LoVo (cell line): ENCODE measurements around the gene DDA1.
"Not testable (repeated sequence)": the region's sequence is repeated elsewhere in the genome, so short reads cannot be mapped to it uniquely, and the experiment has no call there.

ENCODE experiments used
- DNase-seq: peaks from one replicate; pipeline ENCODE4 v3.0.0-alpha.2; 2016; ENCODE audit warnings: low spot score

Gene DDA1

GRCh38 chr19:17289489-17289888, 19.9 kb upstream of the DDA1 start:
- peak; percentile 41 for DNase-seq

DNA sequence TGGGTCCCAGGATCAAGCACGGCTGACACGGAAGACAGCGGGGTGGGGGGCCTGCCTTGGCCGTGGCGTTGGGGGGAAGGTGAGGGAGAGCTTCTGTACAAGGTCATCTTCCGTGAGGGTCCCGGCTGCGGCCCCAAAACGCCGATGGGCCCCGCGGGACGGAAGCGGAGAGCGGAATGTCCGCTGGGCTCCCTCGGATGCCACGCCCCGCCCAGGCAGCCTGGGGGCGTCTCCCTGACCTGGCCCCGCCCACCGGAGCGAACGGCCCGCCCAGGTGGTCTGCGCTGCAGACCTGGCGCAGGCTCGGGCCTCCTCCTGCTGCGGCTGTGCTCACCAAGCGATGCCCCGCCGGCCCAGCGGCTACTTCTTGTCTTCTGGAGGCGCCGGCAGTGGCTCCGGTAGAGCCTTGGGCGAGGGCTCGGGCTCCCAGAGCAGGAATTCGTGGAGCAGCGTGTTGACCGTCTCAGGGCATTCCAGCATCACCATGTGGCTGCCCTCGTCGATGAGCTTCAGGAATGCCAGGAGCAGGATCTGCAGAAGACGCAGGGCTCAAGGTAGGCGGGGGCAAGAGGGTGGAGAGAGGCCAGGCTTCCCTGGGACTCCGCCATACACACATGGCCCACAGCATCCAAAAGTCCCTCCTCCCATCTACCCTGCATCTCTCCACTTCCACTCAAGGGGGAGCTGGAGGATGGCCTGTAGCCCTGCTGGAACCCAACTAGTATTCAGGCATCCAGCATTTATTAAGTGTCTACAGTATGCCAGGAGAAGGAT, 16.9 kb upstream of the DDA1 start:
- peak; percentile 85 for DNase-seq

- DNase-seq: no peak
Observed at GRCh38 chr19:17293605-17294004, 15.8 kb upstream of the DDA1 start.

GRCh38 chr19:17294051-17294891, 15.1 kb upstream of the DDA1 start:
- peak; percentile 14 for DNase-seq

DNA sequence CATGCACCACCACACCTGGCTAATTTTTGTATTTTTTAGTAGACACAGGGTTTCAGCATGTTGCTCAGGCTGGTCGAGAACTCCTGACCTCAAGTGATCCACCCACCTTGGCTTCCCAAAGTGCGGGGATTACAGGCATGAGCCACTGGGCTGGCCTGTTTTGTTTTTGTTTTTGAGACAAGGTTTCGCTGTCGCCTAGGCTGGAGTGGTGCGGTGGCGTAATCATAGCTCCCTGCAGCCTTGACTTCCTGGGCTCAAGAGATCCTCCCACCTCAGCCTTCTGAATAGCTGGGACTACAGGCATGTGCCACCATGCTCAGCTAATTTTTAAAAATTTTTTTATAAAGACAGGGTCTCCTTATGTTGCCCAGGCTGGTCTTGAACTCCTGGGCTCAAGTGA, 13.8 kb upstream of the DDA1 start:
- not testable (repeated sequence) for DNase-seq

DNA sequence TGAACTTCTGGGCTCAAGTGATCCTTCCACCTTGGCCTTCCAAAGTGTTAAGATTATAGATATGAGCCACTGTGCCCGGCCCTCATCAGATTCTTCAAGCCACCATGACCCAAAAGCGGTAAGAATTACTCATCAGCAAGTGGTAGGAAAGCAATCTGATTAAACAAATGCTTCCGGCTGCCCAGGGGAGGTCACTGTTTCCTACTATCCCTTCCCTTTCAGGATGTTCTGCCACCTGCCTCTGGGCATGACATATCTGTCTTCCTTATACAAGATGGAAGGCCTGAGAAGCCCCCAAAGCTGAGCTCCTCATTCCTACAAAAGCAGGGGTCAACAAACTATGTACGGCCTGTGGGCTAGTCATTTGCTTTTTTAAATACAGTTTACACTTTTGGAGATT, 13.1 kb upstream of the DDA1 start:
- no peak for DNase-seq

DNA sequence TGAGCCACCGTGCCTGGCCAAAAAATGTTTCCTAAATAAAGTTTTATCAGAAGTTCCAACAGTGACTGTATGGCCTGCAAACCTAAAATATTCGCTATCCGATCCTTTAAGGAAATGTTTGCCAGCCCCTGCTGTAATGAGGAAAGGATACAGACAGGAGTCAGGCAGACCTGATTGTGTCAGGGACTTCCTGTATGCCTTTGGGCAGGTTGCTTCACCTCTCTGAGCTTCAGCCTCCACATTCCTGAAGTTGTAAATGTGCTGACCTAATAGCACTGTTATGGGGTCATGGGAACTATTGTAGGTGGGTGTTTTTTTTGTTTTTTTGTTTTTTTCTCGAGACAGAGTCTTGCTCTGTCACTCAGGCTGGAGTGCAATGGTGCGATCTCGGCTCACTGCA, 12.4 kb upstream of the DDA1 start:
- DNase-seq: no peak

DNA sequence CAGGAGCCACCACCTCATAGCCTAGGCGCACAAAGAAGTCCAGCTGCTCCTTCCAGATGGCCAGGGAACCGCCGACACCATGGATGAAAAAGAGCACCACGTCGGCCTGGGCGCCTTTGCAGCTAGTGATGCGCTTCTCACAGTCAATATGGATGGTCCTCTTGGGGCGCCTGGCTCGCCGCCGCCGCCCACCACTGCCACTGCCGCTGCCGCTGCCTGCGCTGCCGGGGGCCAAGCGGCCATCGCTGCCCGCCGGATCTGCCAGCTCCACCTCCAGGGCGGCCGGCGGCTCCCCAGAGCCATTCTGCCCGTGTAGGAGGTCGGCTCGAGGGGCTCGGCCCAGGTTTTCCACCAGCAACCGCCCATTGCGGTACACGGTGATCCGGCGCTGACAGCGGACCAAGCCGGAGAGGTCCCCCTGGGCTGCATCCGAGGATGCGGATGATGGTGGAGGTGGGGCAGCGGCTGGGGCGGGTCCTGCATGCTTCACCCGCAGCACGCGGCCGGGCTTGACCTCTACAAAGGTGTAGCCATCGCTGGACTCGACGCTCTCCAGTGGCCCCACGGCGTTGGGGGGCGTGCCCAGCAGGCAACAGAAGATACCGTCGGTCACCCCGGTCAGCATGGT, 8.3 kb upstream of the DDA1 start:
- DNase-seq: no peak

DNA sequence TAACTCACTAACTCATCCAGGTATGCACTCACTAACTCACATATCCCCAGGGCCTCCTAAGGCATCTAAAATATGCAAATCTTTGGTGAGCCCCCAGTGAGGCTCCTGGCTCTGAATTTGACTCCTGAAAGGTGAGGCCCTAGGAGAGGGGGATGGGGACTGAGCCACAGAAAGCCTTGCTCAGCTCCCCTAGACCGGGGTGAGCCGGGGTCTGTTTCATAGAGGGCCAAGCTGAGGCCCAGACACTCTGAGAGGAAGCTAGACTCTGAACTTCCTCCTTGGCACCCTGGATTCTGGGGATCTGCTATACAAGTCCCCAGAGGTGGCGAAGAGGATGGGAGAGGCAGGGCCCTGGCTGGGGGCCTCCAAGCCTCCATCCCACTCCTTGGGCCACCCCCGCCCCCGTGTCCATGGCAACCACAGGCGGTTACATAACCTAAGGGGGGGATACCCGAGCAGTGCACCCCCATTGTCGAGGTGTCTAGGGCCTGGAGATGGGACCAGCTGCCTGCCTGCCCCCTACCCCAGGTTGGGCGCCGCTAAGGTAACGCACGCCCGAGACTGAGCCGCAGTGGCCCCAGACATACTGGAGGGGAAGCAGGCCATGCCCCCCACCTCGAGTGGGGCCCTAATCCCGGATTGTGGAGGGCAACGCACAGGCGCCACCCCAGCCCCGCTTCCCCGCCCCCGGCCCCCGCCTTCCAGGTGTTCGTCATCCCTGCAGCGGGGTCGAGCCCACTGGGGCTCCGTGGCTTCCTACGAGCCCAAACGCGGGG, 6.8 kb upstream of the DDA1 start:
- no peak for DNase-seq

DNA sequence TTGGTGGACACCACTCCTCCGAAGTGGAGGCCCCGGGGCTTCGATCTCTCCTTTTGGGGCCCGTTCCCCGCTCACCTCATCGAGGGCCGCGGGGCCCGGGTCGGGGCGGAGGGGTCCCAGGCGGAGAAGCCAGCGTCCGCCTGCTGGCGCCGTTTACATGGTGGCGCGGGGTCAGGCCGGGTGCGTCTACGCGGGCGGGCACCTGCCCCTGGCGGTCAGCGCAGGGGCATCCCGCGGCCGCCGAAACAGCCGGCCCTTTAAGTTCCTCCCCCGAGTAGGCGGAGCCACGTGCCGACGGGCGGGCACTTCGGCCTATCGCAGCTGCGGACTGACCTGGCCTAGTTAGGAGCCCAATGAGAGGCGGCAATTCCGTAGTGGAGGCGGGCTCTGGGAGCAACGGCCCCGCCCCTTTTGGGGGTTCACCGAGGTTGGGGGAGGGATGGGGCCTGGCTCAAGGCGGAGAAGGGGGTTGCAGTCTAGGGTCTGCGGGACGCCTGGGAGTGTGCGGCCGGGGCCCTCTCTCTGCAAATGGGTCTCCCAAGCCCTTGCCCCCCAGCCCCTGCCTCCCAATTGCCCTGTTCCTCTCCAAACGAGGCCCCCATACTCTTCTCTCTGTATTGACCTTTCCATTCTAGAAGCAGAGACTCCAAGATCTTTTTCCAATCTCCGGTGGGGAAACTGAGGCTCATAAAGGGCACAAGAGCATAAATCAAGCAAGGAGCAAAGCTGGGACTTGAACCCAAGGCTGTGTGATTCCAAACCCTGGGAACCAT, 6.0 kb upstream of the DDA1 start, which contains the start of gene ABHD8:
Gene ABHD8, minus strand, starts transcription at position 259 of the 773 bp plus-strand sequence. CDS start 1,809 bp downstream, outside the sequence.
- peak; percentile 81 for DNase-seq

GRCh38 chr19:17303940-17304267, 5.5 kb upstream of the DDA1 start:
- DNase-seq: no peak

GRCh38 chr19:17304386-17305215, 4.8 kb upstream of the DDA1 start:
- no peak for DNase-seq

DNA sequence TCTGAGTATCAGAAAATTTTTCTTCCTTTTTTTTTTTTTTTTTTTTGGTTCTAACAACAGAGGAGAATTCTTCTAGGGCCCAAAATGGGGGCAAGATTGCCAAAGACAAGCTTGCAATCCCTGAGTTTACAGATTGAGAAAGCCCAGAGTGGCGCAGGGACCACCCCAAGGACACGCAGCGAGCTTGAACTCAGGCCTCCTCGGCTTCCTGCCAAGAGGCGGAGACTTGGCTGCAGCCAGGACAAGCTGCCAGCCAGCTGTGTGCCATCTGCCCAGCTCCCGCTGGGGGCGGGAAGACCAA, 4.2 kb upstream of the DDA1 start:
- DNase-seq: no peak

DNA sequence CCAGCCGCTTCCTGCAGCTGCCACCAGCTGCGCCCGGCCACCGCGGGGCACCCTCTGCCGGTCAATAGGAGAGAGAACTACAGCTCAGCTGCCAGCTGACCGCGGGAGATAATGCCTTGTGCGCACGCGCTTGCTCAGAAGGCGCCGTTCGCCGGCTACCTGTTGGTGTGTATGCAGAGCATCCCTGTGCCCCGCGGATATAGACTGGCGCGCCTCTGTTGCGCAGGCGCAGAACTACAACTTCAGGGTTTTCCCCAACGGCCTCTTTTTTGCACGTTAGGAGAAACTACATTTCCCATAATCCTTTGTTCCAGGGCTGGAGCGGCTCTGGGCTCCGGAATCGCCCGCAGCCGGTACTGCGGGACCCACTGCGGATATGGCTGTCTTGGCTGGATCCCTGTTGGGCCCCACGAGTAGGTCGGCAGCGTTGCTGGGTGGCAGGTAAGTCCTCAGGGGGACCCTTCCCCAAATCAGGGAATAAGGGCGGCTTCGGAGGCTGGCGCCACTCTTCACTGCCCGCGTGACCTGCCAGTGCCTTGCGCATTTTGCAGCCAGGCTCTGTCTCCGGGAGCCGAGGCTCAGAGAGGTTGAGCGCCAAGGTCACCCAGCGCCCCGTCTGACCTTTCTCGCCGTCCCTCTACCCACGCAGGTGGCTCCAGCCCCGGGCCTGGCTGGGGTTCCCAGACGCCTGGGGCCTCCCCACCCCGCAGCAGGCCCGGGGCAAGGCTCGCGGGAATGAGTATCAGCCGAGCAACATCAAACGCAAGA, 3.7 kb upstream of the DDA1 start, which contains the start of gene MRPL34:
Gene MRPL34, plus strand, starts transcription at position 356 of the 768 bp plus-strand sequence. Its CDS starts 21 bp downstream, at position 377.
- peak; percentile 100 for DNase-seq

- DNase-seq: no peak
Observed at GRCh38 chr19:17306285-17306714, 3.1 kb upstream of the DDA1 start.

GRCh38 chr19:17307876-17308377, 1.4 kb upstream of the DDA1 start:
- DNase-seq: no peak

- no peak for DNase-seq
Observed at GRCh38 chr19:17309965-17310461, 650 bp downstream of the DDA1 start.

- no peak for DNase-seq
Observed at GRCh38 chr19:17311455-17312188, 2.3 kb downstream of the DDA1 start.
